Stimulated activated CD8-positive, alpha-beta memory T cell treated with anti-CD3 and anti-CD28 coated beads, Interleukin-15, amount 100 ng/mL, for 1 hour (primary cell): ENCODE measurements around the gene COL24A1.
"Not testable (repeated sequence)": the region's sequence is repeated elsewhere in the genome, so short reads cannot be mapped to it uniquely, and the experiment has no call there.

Source experiments
- DNase-seq: peaks from one replicate; pipeline ENCODE4 v3.0.0-alpha.2; 2020; ENCODE audit warnings: low read depth

The COL24A1 gene

DNA sequence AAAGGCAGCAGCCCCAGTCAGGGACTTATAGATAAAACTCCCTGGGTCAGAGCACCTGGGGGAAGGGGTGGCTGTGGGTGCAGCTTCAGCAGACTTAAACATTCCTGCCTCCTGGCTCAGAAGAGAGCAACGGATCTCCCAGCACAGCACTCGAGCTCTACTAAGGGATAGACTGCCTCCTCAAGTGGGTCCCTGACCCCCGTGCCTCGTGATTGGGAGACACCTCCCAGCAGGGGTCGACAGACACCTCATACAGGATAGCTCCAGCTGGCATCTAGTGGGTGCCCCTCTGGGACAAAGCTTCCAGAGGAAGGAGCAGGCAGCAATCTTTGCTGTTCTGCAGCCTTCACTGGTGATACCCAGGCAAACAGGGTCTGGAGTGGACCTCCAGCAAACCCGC, 84.1 kb downstream of the COL24A1 start:
- DNase-seq = not testable (repeated sequence)

DNA sequence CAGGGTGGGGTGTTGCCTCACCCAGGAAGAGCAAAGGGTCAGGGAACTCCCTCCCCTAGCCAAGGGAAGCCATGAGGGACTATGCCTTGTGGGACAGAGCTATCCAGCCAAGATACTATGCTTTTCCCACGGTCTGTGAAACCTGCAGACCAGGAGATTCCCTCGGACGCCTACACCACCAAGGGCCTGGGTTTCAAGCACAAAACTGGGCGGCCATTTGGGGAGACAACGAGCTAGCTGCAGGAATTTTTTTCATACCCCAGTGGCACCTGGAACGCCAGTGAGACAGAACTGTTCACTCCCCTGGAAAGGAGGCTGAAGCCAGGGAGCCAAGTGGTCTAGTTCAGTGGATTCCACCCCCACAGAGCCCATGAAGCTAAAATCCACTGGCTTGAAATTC, 84.7 kb downstream of the COL24A1 start:
- DNase-seq = not testable (repeated sequence)

DNA sequence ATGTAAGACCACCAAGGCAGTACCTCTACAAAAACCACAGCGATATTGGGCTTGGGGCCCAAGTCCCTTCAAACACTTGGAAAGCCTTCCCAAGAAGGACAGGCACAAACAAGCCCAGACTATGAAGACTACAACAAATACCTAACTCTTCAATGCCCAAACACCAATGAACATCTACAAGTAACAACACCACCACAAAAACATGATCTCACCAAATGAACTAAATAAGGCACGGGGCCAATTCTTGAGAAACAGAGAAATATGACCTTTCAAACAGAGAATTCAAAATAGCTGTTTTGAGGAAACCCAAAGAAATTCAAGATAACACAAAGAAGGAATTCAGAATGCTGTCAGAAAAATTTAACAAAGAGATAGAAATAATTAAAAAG, 86.8 kb downstream of the COL24A1 start:
- DNase-seq = no peak

DNA sequence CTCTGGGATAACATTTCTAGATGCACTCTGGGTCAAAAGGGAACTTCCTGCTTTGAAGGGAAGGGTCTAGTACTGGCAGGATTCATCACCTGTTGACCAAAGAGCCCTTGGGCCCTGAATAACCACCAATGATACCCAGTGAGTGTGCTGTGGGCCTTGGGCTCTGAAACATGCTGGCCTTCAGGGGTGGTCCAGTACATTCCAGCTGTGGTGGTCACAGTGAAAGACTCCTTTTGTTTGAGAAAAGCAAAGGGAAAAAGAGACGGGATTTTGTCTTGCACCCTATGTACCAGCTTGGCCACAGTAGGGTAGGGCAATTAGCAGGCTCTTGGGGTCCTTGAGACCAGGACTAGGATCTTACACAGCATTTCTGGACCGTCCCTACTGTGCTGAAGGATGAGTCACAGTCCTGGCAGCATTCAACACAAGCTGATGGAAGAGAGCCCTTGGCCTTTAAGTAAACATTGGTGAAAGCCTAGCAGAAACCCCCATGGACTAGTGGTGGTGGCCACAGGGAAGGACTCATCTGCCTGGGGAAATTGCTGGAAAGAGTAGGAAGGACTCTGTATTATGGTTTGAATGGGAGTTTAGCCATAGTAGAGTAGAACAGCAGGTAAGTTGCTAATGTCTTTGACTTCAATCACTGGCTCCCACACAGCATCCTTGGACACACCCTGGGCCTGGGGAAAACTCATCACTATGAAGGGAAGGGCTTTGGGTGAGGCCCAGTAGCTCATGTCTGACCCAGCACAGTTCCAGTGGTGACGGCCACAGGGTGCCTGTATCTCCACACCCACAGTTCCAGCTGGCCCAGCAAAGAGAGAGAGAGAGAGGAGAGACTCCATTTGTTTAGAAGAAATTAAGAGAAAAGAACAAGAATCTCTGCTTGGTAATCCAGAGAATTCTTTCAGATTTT, 87.5 kb downstream of the COL24A1 start:
- no peak for DNase-seq

DNA sequence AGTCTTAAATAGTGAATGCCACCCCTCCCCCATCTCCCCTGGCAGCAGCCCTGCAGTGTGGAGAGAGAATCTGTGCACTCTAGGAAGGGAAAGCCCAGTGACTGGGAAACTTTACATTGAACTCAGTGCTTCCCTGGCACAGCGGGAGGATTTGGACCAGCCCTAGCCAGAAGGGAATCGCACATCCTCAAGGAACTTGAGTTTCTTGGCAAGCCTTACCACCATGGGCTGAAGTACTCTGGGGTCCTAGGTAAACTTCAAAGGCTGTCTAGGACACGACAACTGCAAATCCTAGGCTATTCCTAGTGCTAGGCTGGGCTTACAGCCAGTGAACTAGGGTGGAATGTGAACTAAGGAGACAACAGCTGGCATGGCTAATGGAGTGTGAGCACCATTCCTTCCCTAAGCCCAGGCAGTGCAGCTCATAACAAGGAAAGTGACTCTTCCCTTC, 88.3 kb downstream of the COL24A1 start:
- no peak for DNase-seq

DNA sequence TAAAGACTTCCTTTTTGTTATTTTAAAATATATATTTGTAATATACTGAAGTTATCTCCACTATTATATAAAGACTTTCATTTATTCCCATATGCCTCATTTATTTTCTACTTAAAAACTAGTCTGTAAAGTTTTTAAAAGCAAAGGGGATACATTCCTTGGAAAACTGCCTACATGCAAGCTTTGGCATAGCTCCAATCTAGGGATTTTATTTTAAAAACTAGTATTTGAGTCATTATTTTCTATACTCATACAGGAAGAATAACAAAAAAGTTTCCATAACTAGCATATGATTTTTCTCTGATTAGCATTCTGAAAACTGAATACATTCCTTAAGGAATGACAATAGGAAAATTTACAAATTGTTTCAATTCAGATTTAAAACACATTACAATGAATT, 88.9 kb downstream of the COL24A1 start:
- DNase-seq = no peak

DNA sequence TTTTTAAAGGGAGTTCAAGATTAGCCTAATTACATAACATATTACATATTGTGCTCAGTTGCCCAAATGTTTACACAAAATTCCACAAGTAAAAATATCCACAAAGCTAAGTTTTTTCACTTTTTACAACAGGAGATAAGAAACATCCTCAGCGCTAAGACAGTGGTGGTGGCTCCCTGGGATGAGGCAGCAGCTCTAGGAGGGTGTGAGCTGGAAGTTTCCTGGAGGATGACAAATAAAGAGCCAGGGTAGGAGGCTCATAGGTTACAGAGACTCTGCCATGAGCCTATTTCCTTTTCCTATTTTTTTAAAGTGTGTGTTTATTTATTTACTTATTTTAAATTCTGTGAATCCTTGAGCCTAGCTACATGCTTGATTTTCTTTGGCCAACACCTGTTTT, 91.7 kb downstream of the COL24A1 start:
- no peak for DNase-seq

DNA sequence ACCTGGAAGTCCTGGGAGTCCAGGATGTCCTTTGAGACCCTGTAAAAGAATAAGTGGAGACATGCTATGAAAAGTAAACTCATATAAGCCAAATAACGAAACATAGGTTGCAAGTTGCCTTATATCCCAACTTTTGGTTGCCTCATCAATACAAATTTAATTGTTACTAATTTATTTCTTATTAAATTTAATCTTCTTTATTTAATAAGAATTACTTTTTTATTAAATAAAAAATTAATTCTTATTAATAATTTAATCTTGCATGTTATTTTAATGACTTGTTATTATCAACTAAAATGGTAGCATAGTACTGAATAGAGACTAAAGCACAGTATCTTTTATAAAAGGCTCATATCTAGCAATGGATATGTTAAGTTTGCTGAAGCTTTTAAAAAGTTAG, 92.9 kb downstream of the COL24A1 start:
- DNase-seq = no peak

DNA sequence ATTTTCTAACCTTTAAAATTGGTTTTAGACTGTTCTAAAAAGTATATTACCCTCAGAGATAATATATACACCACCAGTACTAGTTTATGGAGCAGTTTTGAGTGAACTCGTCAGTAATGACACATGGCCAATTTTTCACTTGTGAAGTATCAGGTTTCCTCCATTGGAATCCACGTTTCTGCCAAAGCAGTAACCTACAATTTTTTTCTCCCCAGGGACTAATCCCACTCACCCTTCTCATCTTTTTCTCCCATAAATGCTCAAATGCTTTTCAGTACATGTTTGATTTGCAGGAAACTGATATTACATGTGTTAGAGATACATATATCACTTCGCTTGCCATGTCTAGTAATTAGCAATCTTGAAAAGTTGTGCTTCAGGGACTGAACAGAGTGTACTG, 94.1 kb downstream of the COL24A1 start:
- DNase-seq = no peak

DNA sequence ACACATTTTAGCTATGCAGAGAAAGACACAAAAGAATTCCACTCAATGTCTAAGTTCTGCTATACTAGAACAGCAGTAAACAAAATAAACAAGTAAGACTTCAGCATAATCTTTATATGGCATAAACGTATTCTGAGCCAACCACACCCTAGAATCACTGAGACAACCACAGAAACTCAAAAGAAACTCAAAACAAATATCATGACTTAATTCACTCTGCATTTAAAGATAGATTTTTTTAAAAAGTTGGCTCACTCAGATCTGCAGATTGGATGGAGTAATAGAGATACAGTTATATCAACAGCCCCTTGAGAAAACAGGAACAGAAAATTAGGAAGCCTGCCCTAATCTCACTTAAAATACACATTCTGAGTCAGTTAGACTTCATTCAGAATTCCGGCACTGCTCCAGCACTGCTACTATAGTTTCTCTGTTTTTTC, 95.0 kb downstream of the COL24A1 start:
- no peak for DNase-seq

DNA sequence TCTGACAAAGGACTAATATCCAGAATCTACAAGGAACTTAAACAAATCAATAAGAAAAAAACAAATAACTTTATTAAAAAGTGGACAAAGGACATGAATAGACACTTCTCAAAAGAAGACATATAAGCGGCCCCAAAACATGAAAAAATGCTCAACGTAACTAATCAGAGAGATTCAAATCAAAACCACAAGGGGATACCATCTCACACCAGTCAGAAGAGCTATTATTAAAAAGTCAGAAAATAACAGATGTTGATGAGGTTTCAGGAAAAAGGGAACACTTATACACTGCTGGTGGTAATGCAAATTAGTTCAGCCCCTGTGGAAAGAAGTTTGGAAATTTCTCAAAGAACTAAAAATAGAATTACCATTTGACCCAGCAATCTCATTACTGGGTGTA, 102.2 kb downstream of the COL24A1 start:
- DNase-seq = no peak

DNA sequence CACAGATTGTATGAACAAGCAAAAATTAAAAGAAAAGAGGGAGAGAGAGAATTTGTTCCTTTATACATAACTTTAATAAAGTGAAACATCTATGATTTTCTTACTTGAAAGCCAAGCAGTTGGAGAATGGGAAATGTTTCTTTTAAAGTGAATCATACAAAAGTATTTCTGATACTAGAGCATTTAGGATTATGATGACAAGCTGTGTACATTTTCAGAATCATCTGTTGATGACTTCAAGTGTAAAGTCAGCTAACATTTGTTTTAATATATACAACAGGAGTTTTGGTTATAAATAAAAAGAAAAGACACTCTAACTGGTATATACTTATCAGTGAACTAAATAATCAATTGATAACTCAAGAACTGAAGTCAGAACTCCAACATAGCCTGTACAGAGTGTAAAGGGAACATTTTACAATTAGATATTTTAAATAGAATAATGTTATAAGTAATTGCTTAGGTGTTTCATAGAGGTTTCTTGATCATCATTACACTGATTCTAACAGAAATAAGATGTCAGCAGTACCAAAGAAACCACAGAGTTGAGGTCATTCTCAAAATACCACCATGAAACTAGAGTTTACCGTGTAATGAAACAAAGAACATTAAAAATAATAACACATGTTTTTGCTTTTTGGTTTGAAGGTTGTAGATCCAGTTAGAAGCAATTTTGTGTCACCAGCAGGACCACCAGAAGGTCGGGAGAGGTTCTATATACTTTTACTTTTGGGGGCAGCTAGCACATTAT, 103.4 kb downstream of the COL24A1 start:
- no peak for DNase-seq

DNA sequence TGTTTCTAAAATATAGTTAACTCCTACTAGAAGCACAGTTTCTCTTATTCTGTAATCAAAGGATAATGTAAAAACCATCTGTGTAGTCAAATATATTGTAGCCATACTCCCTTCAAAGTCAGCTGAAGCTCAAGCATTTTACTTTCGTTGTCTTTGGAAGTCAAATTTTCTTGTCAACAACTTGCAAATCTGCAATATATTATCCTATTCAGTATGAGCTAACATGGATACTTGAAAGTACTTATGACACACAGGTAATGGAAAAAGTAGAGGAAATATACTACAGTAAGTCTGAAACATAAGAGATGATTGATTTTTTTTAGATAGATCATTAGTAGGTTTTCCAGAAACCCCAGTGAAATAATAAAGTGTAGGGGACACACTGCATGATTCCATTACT, 121.5 kb downstream of the COL24A1 start:
- no peak for DNase-seq

DNA sequence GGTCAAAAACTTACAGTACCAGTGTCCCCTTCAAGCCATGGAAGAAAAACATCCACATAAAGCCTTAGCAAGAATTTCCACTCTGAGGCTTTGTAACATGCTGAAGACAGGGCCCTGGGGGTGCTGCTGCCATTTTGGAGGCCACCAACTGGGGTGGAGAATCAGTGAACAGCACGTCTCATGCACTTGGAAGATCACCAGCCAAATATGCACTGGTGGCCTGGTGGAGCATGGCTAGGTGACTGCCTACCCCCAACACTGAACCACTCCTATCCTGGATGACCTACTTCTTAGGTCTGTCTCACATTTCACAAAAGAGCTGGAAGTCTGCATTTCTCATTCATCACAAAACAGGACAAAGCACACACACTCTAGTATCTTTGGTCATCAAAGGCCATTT, 126.4 kb downstream of the COL24A1 start:
- DNase-seq = no peak

DNA sequence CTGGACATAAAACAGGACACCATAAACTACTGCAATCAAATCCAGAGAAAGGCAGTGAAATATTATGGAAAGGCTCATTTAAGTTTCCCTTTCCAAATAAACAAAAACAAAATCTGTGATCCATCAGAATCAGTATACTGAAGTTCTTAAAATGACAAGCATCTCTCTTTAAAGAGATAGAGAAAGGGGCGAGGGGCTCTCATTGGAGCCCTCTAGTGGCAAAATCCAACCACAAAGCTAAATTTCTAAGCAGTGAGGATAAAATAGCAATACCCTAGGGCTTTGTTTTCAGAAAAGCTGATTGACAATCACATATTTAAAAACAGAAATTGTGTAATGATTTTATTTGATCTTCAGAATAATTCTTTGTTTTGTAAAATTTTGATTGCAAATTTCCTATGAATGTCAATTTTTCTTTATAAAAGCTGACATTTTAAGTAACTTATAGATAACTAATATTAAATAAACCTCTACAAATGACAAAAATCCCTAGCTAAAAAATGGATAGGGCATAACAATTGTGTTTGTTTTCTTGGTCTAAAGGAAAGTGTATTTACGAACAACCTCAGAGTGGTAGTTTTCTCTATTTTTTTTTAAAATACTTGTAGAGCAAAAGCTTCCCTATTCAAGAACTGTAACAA, 138.2 kb downstream of the COL24A1 start:
- no peak for DNase-seq

DNA sequence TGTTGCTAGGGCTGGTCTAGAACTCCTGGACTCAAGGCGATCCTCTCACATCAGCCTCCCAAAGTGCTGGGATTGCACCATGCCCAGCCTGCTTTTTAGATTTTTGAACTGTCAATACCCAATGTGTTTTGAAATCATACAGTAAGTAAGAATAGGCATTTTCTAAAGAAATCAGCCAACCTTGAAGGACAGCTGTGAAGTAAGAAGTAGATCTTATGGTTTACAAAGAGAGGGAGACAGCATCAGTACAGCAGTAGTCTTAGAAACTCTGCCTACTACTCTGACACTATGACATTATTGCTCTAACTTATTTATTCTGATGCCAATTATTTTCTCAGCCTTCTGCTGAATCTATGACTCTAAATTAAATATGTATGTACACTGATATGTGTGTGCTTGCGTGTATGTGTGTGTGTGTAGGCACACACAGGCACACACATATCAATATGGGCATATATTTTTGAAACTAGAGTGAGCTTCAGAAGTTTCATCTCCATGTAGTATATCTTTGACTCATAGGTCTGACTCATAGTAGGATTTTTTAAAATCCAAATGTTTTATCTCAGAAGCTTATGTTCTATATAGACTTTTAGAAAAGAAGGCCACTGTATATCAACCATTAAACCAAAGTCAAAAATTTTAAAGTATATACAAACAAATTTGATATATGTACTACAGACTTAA, 140.4 kb downstream of the COL24A1 start:
- no peak for DNase-seq

DNA sequence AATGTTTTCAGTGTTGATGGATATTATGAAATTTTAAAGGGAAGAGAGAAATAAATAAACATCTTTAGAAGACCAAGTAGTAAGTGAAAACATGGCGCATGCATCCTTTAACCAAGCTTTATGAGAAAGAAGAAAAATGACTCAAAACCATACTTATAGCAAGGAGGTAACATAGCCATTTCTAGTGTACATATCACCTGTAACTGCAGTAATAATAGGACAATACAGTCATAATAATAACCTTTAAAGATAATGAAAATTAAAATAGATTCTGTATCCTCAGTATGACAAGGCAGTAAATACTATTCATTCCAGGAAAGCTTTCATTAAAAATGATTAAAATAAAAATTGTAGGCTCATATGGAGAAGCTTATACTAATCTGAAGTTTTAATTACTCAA, 141.2 kb downstream of the COL24A1 start:
- DNase-seq = no peak

DNA sequence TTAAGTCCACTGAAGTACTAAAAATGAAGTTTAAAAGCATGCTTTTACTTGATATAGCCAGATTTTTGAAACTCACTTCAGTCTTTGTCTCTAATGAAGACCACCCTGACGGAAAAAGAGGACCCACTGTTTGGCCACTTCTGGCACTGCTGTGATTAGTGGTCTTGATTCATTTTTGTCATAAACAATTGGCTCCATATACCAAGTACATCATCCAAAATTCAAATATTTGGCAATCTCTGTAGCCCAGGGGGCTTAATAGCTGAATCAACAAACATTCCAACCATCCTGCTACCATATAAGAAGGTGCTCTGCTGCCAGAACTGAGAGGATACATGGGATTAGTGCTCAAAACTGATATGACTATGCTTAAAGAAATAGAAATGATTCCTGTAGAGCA, 156.0 kb downstream of the COL24A1 start:
- no peak for DNase-seq

DNA sequence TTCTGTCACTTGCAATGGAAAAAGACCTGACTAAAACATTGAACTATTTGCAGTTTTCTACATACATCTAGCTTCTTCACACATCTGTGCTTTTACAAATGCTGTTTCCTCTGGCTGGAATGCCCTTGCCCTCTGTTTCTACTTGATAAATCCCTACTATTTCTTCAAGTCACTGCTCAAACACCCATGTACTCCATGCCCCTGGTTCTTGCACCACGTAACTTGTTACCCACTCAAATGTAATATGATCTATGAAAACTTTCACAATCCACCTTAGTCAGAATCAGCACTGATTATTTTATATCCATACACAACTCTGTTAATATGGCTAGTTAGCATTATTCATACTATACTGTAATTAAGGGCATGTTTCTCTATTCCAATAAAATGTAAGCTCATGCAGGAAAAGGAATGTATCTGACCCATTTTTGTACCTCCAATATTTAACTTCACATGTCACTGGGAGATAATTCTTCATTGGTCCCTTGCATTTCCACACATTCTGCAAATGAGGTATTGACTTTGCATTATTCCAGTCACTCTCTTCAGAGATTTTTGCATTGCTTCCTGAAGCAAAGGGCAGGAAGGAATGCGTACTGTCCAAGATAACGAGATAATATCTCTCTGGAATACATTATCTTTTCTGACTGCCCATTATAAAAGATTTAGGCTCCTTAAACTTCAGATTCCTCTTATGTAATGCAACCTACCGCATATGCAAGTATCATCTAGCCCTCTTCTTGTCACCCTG, 158.3 kb downstream of the COL24A1 start:
- no peak for DNase-seq

DNA sequence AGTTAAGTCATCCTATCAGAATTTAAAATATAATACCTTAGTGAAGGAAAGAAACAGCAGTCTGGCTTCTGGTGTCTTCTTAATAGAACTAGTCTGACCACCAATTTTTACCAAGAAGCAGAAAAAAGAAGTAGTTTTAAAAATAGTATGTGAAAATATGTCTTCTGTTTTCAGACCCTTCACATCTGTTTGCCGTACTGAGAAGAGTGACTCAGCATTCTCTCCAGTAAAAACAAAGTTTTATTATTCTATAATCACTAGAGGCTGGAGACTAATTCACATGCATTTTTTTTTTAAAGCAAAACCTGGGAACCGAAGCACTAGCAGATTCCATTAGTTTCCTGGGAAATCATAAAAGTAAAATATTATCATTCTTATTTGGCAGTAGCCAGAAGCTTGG, 163.8 kb downstream of the COL24A1 start:
- no peak for DNase-seq

DNA sequence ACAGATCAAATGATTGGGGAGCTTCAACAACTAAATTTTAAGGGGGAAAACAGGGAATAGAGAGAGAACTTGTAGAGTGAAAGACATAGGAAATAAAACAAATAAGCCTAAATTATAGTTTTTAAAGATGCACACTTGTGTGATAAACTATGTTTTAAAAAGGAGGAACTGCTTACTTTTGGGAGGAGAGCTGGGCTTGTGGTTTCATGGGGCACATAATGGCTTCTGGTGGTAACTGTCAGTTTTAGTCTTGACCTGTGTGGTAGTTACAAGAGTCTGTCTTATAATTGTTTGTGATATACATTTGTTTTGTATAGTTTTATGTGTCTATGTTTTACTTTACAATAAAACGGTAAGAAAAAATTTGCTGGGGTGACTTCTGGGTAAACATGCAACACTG, 165.3 kb downstream of the COL24A1 start:
- no peak for DNase-seq
